GM12875 (cell line): ENCODE measurements around the gene C2CD2L.

ENCODE experiments used
- H3K4me3 ChIP-seq: one replicate; pipeline ENCODE4 v1.5.1; 2011; ENCODE audit warnings: low read depth, low read length, control low read depth
- CTCF ChIP-seq: IDR thresholded peaks from 2 replicates; pipeline ENCODE4 v1.5.1; 2011; ENCODE audit warnings: low read depth, mild to moderate bottlenecking, control low read depth, inconsistent platforms, low read length, moderate library complexity, borderline replicate concordance; ENCODE audit not compliant: insufficient read depth

The C2CD2L gene

GRCh38 chr11:119078675-119079420 lies 28.3 kb upstream of the C2CD2L start:
- no peak for TF ChIP-seq CTCF
- no peak overlapping the region for H3K4me3 ChIP-seq

GRCh38 chr11:119081682-119082260 lies 25.4 kb upstream of the C2CD2L start:
- no peak for TF ChIP-seq CTCF
- H3K4me3 ChIP-seq, result no peak overlapping the region

DNA sequence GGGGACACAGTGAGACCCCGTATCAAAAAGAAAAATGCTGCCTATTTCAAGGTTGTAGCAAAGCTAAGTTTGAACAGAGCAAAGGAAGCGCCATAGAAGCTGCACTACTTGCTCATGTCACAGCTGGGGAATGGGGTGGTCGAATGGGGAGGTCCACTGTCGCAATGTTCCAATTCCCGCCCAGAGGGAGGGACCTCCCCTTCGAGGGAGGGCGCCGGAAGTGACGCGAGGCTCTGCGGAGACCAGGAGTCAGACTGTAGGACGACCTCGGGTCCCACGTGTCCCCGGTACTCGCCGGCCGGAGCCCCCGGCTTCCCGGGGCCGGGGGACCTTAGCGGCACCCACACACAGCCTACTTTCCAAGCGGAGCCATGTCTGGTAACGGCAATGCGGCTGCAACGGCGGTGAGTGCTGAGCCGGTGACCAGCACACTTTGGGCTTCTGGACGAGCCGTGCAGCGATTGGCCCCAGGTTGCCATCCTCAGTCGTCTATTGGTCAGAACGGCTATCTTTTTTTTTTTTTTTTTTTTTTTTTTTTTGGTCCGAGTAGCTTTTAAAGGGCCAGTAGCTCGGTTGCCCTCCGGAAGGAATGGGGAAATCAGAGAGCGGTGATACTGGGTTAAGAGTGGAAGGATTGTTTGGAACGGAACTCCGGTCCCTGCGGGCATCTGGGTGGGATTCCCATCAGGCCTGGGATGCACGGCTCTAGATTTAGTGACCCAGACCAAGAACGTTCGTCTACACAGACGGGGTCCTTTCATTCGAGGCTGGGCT lies 22.3 kb upstream of the C2CD2L start, which contains the start of gene HMBS:
TSS of gene HMBS (plus strand) at position 219 of the 774 bp plus-strand sequence. CDS start at position 372, 153 bp downstream.
- TF ChIP-seq CTCF, result no peak
- H3K4me3 ChIP-seq, result peak within 1 kb of the TSS; percentile 70

- peak overlapping the region; percentile 70 for H3K4me3 ChIP-seq
- TF ChIP-seq CTCF, result no peak
Observed at GRCh38 chr11:119085437-119085847, 21.7 kb upstream of the C2CD2L start.

DNA sequence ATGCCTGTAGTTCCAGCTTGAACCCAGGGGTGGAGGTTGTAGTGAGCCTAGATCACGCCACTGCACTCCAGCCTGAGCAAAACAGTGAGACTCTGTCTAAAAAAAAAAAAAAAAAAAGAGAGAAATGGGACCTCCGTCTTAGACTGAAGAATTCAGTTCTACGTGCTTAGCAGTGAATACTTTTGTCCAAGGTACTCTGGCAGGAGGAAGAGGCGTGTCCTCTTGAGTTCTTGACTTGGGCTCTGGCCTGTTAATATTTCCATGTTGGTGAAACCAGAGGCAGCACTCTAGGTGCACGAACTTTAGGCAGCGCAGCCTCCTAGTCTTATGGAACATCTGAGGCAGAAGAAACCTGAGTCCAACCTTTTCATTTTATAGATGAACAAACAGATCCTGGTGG lies 20.0 kb upstream of the C2CD2L start:
- no peak overlapping the region for H3K4me3 ChIP-seq
- TF ChIP-seq CTCF, result no peak

DNA sequence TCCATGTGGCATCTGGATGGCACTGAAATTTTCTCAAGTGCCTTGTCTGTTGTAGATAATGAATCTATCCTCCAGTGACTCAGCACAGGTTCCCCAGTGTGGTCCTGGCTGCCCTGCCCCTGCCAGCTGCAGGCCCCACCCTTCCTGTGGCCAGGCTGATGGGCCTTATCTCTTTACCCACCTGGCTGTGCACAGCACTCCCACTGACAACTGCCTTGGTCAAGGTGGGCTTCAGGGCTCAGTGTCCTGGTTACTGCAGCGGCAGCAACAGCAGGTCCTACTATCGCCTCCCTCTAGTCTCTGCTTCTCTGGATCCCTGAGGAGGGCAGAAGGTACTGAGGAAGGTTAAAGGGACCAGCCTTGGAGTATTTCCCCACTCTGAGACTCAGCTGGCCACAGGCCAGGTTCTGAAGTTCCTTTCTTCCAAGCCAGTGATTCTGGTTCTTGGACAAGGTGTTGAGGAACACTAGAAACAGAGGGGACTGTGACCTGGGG lies 19.4 kb upstream of the C2CD2L start:
- H3K4me3 ChIP-seq, result no peak overlapping the region
- TF ChIP-seq CTCF, result no peak
